ENCODE results near the gene ABLIM3.

ABLIM3 gene

GRCh38 chr5:149113669-149114068 is 27.6 kb upstream of the ABLIM3 start:
- Histone ChIP-seq H3K4me3 (ENCODE audit: insufficient read length, low read depth) (no peak overlapping the region), H3K9ac (ENCODE audit: insufficient read length, low read depth) (no peak overlapping the region), H3K9me3 (ENCODE audit: insufficient read depth, low read length) (no peaks in the 10 kb centered on the region), H3K36me3 (ENCODE audit: insufficient read depth, insufficient read length, low read length) (no peaks in the 10 kb centered on the region), H3K4me1 (ENCODE audit: insufficient read depth, insufficient read length) (no peaks in the 10 kb centered on the region), H3K27me3 (ENCODE audit: insufficient read depth, insufficient read length) (no peaks in the 10 kb centered on the region)
- TF ChIP-seq ZNF274 (IDR thresholded peaks at IDR 0.05; ENCODE audit: low read depth, low read length): no peak
- TF ChIP-seq SUZ12 (IDR thresholded peaks at IDR 0.05; ENCODE audit: extremely low read depth, insufficient read depth, insufficient read length): no peak
- TF ChIP-seq YY1 (IDR thresholded peaks at IDR 0.05; ENCODE audit: insufficient read depth, insufficient read length): no peak
- DNase-seq (ENCODE audit: low read depth, low spot score): no peak

GRCh38 chr5:149114403-149115312 is 26.6 kb upstream of the ABLIM3 start:
- H3K9ac ChIP-seq (ENCODE audit: insufficient read length, low read depth): no peak overlapping the region

GRCh38 chr5:149117970-149118369 is 23.3 kb upstream of the ABLIM3 start:
- Histone ChIP-seq H3K9ac (ENCODE audit: insufficient read length, low read depth) (no peak overlapping the region), H3K4me1 (ENCODE audit: insufficient read depth, insufficient read length) (no peaks in the 10 kb centered on the region), H3K36me3 (ENCODE audit: insufficient read depth, insufficient read length, low read length) (no peaks in the 10 kb centered on the region), H3K4me3 (ENCODE audit: insufficient read length, low read depth) (no peak overlapping the region), H3K27me3 (ENCODE audit: insufficient read depth, insufficient read length) (no peaks in the 10 kb centered on the region), H3K9me3 (ENCODE audit: insufficient read depth, low read length) (no peaks in the 10 kb centered on the region; the same call in 1 of the 2 replicates)
- DNase-seq (ENCODE audit: low read depth, low spot score): no peak
- TF ChIP-seq ZNF274 (IDR thresholded peaks at IDR 0.05; ENCODE audit: low read depth, low read length) (no peak), SUZ12 (IDR thresholded peaks at IDR 0.05; ENCODE audit: extremely low read depth, insufficient read depth, insufficient read length) (no peak), YY1 (IDR thresholded peaks at IDR 0.05; ENCODE audit: insufficient read depth, insufficient read length) (no peak)

More at GRCh38 chr5:149114403-149115312, 26.6 kb upstream of the ABLIM3 start:
- no peak for TF ChIP-seq ZNF274 (IDR thresholded peaks at IDR 0.05; ENCODE audit: low read depth, low read length)
- TF ChIP-seq SUZ12 (IDR thresholded peaks at IDR 0.05; ENCODE audit: extremely low read depth, insufficient read depth, insufficient read length): no peak
- TF ChIP-seq YY1 (IDR thresholded peaks at IDR 0.05; ENCODE audit: insufficient read depth, insufficient read length): no peak
- Histone ChIP-seq H3K4me3 (ENCODE audit: insufficient read length, low read depth) (no peak overlapping the region), H3K4me1 (ENCODE audit: insufficient read depth, insufficient read length) (no peaks in the 10 kb centered on the region), H3K27me3 (ENCODE audit: insufficient read depth, insufficient read length) (no peaks in the 10 kb centered on the region), H3K36me3 (ENCODE audit: insufficient read depth, insufficient read length, low read length) (no peaks in the 10 kb centered on the region), H3K9me3 (ENCODE audit: insufficient read depth, low read length) (no peaks in the 10 kb centered on the region)
- DNase-seq (ENCODE audit: low read depth, low spot score): peak; percentile 48

DNA sequence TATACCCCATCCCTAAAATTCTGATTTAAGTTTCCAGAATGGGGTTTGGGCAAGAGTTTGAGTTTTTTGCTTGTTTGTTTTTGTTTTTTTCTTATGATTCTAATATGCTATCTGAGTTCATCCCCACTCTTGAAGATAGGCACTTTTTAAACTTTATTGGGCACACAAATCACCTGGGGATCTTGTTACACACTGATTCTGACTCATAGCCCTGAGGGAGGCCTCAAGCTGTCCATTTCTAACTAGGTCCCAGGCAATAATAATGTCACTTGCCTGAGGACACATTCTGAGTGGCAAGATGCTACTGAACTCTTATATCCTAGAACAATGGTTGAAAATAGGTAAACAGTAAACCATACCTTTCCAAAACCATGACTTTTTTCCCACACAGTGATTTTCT is 22.8 kb upstream of the ABLIM3 start:
- Histone ChIP-seq H3K9me3 (ENCODE audit: insufficient read depth, low read length) (no peaks in the 10 kb centered on the region; the same call in 1 of the 2 replicates), H3K27me3 (ENCODE audit: insufficient read depth, insufficient read length) (no peaks in the 10 kb centered on the region), H3K4me1 (ENCODE audit: insufficient read depth, insufficient read length) (no peaks in the 10 kb centered on the region), H3K9ac (ENCODE audit: insufficient read length, low read depth) (no peak overlapping the region), H3K4me3 (ENCODE audit: insufficient read length, low read depth) (no peak overlapping the region), H3K36me3 (ENCODE audit: insufficient read depth, insufficient read length, low read length) (no peaks in the 10 kb centered on the region)
- no peak for TF ChIP-seq SUZ12 (IDR thresholded peaks at IDR 0.05; ENCODE audit: extremely low read depth, insufficient read depth, insufficient read length)
- no peak for TF ChIP-seq YY1 (IDR thresholded peaks at IDR 0.05; ENCODE audit: insufficient read depth, insufficient read length)
- no peak for TF ChIP-seq ZNF274 (IDR thresholded peaks at IDR 0.05; ENCODE audit: low read depth, low read length)
- DNase-seq (ENCODE audit: low read depth, low spot score): no peak

GRCh38 chr5:149121145-149121544 is 20.1 kb upstream of the ABLIM3 start:
- TF ChIP-seq SUZ12 (IDR thresholded peaks at IDR 0.05; ENCODE audit: extremely low read depth, insufficient read depth, insufficient read length) (no peak), YY1 (IDR thresholded peaks at IDR 0.05; ENCODE audit: insufficient read depth, insufficient read length) (no peak), ZNF274 (IDR thresholded peaks at IDR 0.05; ENCODE audit: low read depth, low read length) (no peak)
- Histone ChIP-seq H3K9ac (ENCODE audit: insufficient read length, low read depth) (no peak overlapping the region), H3K9me3 (ENCODE audit: insufficient read depth, low read length) (no peaks in the 10 kb centered on the region; the same call in 1 of the 2 replicates), H3K4me1 (ENCODE audit: insufficient read depth, insufficient read length) (no peaks in the 10 kb centered on the region), H3K27me3 (ENCODE audit: insufficient read depth, insufficient read length) (no peaks in the 10 kb centered on the region), H3K36me3 (ENCODE audit: insufficient read depth, insufficient read length, low read length) (no peaks in the 10 kb centered on the region), H3K4me3 (ENCODE audit: insufficient read length, low read depth) (no peak overlapping the region)
- DNase-seq (ENCODE audit: low read depth, low spot score): no peak

DNA sequence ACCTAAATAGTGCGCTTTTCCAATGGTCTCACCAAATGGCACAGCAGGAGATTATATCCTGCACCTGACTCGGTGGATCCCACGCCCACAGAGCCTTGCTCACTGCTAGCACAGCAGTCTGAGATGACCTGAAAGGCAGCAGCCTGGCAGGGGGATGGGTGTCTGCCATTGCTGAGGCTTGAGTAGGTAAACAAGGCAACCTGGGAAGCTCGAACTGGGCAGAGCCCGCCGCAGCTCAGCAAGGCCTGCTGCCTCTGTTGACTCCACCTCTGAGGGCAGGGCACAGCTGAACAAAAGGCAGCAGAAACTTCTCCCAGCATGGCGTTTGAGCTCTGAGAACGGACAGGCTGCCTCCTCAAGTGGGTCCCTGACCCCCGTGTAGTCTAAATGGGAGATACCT is 18.1 kb upstream of the ABLIM3 start:
- Histone ChIP-seq H3K9ac (ENCODE audit: insufficient read length, low read depth) (no peak overlapping the region), H3K4me3 (ENCODE audit: insufficient read length, low read depth) (no peak overlapping the region), H3K4me1 (ENCODE audit: insufficient read depth, insufficient read length) (no peaks in the 10 kb centered on the region), H3K9me3 (ENCODE audit: insufficient read depth, low read length) (no peaks in the 10 kb centered on the region; the same call in 1 of the 2 replicates), H3K36me3 (ENCODE audit: insufficient read depth, insufficient read length, low read length) (no peaks in the 10 kb centered on the region), H3K27me3 (ENCODE audit: insufficient read depth, insufficient read length) (no peaks in the 10 kb centered on the region)
- DNase-seq (ENCODE audit: low read depth, low spot score): no peak
- no peak for TF ChIP-seq YY1 (IDR thresholded peaks at IDR 0.05; ENCODE audit: insufficient read depth, insufficient read length)
- TF ChIP-seq ZNF274 (IDR thresholded peaks at IDR 0.05; ENCODE audit: low read depth, low read length): no peak
- TF ChIP-seq SUZ12 (IDR thresholded peaks at IDR 0.05; ENCODE audit: extremely low read depth, insufficient read depth, insufficient read length): no peak

DNA sequence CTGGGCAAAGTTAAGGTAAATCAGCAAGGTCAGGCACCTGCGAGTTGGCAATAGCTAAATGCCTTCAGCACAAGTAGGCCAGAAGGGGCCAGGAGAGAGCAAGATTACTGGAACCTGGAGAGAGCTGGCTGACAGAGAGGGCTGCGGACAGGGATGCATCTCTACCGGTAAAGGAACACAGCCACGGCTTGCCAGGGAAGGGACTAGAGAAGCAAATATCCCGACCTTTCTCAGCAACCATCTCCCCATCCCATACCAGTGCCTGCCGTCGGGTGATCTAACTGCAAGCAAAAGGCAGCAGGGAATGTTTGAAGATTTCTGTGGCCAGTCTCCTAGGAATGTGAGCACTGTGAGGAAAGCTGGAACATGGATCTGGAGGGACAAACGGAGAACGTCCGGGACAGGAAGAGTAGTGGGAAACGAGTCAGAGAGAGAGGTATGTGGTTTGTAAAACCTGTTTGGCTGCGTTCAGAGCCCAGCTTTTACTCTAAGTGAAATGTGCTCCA is 15.9 kb upstream of the ABLIM3 start:
- Histone ChIP-seq H3K9me3 (ENCODE audit: insufficient read depth, low read length) (no peaks in the 10 kb centered on the region; the same call in 1 of the 2 replicates), H3K9ac (ENCODE audit: insufficient read length, low read depth) (no peak overlapping the region), H3K4me3 (ENCODE audit: insufficient read length, low read depth) (no peak overlapping the region), H3K27me3 (ENCODE audit: insufficient read depth, insufficient read length) (no peaks in the 10 kb centered on the region), H3K36me3 (ENCODE audit: insufficient read depth, insufficient read length, low read length) (no peaks in the 10 kb centered on the region), H3K4me1 (ENCODE audit: insufficient read depth, insufficient read length) (no peaks in the 10 kb centered on the region)
- TF ChIP-seq YY1 (IDR thresholded peaks at IDR 0.05; ENCODE audit: insufficient read depth, insufficient read length) (no peak), ZNF274 (IDR thresholded peaks at IDR 0.05; ENCODE audit: low read depth, low read length) (no peak), SUZ12 (IDR thresholded peaks at IDR 0.05; ENCODE audit: extremely low read depth, insufficient read depth, insufficient read length) (no peak)
- no peak for DNase-seq (ENCODE audit: low read depth, low spot score)
